KBM-7 (cell line): ENCODE measurements around the gene ISOC2.
"Not testable (repeated sequence)": the region's sequence is repeated elsewhere in the genome, so short reads cannot be mapped to it uniquely, and the experiment has no call there.

Experiments used
- DNase-seq: peaks from one replicate; pipeline ENCODE4 v3.0.0-alpha.2; 2015
- in situ Hi-C: fragments of 300-500 bp; cut with MboI; formaldehyde crosslinking; loops from 2 replicates; pipeline ENCODE4 v1.14.3; 2020; ENCODE audit warnings: low sequenced_read_pairs, low pct_unique_long_range_greater_than_20kb, mixed read lengths

The ISOC2 gene

DNA sequence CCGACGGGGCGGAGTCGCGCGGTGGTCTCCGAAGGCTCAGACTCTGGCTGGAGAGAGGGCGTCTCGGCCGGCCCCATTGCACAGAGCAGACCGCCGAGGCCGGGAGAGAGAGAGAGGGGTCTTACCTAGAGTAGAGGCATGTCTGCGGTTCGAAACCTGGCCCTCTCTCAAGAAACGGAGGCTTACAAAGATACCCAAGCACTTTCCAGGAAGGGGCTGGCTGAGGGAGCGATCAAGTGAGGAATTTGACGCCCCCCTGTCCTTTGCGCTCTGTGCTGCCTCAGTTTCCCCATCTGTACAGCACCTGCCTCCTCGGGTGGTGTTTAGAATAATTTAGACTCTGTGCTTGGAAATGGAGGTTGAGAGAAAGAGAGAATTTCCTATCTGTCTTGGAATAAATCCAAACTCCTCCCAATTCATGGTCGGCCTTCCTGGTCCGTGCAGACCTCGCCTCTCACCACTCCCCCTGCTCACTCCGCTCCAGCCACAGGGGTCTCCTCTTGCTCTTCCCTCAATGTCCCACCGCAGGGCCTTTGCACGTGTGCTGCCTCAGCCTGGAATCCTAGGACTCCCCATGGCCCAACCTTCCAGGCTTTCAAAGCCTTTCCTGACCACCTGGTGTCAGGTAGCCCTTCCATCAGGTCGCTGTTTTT lies 658 bp upstream of the ISOC2 start:
- in situ Hi-C loops = no loop called here
- no peak for DNase-seq

DNA sequence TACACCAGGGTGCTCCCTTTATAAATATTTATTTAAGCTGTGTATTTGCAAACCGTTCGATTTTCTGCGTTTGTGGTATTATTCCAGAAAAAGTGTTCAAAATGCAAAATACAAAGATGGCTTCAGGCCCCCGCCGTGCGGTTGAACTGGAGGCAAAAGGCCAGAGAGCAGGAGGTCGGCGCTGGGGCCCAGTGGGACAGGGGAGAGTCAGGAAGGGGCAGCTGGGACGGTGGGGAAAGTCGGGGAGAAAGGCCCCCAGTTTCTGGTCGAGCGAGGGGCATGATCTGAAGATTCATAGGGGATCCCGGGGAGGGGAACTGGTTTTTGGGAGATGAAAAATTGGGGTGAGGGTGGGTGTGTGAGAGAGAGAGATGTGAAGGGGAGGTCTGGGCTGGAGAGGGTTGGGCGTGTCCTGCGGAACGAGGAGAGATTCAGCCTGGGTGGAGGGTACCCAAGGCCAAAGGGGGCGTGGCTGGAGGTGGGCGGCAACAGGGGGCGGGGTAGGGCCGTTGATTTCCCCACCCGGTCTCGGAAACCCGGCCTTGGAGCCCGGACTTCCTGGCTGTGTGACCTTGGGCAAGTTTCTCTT lies 678 bp downstream of the ISOC2 start:
- in situ Hi-C loops = no loop called here
- peak; percentile 55 for DNase-seq

DNA sequence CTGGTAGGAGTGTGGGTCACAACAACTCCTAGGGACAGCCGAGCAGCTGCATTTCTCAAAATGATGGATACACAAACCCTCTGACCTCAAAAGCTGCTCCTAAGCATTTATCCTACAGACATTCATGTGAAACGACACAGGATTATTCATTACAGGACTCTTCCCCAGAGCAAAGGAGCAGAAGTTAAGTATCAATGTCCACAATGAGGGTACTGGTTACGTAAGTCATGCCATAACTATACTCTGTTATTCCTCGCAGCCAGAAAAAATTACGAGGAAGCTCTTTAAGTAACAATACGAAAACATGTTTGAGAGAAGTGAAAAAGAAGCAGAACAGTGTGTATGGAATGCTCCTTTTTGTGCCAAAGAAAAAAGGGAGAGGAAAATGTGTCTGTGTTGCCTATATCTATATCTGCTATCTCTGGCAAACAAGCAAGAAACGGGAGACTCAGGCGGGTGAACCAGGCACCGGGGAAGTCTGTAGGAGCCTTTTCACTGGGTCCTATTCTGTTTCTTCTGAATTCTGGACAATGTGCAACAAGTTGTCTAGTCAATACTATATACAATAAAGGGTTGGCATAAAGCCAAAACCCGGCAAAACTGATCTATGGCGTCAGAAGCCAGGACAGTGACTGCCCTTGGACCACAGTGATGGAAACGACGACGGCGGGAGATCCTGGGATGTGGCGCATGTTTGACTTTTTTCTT lies 1.3 kb downstream of the ISOC2 start:
- no peak for DNase-seq
- in situ Hi-C loops = no loop called here

DNA sequence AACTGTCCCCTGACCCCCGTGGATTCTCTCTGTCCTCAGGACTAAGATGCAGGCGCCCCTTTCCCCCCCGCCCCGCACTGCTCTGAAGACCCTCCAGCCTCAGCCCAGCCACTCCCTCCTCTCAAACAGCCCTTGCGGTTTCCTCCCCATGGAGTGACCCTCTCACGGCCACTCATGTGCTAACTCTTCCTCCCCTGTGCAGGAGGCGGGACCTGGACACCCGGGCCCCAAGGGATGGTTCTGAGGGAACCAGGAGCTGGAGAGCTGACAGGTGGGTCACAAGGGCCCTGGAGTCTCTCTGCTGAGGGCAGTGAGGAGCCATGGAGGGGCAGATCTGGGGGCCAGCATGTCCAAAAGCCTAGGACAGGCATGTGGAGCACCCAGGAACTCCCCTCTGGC lies 1.9 kb downstream of the ISOC2 start:
- in situ Hi-C loops = no loop called here
- no peak for DNase-seq

GRCh38 chr19:55457683-55458457 lies 3.6 kb downstream of the ISOC2 start:
- no peak for DNase-seq
- in situ Hi-C loops = no loop called here

DNA sequence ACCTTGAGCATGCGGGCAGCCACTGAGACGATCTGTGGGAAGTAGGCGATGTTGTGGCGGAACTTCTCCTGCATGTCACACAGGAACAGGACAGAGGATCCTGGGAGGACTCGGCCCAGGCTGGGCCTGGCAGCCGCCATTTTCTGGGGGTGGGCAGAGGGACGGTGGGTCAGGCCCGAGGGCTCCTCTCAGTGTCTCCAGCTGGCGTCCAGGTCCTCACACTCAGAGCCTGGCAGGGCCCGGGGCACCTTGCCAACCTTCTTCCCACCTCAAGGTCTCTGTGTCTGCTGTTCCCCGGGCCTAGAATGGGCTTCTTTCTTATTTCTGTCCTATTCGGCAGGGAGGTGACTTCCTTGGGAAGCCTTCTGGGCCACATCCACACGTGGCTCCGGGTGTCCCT lies 5.1 kb downstream of the ISOC2 start:
- DNase-seq = no peak
- in situ Hi-C loops = no loop called here

DNA sequence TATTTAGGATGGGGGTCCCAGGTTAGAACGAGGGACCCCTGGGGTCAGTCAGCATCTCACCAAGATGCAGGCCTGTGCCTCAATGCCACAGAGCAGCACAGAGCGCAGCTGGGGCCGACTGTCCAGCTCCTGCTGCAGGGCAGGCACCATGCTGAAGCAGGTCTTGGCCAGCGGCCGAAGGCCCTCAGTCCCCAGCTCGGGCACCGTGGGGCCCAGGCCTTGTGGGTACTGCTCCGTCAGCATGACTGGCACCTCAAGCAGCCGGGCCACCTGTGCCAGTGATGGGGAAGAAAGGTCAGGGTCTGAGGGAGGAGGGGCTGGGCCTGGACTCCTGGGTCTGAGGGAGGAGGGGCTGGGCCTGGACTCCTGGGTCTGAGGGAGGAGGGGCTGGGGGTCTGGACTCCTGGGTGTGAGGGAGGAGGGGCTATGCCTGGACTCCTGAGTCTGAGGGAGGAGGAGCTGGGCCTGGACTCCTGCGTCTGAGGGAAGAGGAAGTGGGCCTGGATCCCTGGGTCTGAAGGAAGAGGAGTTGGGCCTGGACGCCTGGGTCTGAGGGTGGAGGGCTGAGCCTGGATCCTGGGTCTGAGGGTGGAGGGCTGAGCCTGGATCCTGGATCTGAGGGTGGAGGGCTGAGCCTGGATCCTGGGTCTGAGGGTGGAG lies 5.7 kb downstream of the ISOC2 start:
- no peak for DNase-seq
- in situ Hi-C loops = no loop called here

GRCh38 chr19:55454787-55455243 lies 6.6 kb downstream of the ISOC2 start:
- DNase-seq = peak; percentile 65
- in situ Hi-C loops = no loop called here

DNA sequence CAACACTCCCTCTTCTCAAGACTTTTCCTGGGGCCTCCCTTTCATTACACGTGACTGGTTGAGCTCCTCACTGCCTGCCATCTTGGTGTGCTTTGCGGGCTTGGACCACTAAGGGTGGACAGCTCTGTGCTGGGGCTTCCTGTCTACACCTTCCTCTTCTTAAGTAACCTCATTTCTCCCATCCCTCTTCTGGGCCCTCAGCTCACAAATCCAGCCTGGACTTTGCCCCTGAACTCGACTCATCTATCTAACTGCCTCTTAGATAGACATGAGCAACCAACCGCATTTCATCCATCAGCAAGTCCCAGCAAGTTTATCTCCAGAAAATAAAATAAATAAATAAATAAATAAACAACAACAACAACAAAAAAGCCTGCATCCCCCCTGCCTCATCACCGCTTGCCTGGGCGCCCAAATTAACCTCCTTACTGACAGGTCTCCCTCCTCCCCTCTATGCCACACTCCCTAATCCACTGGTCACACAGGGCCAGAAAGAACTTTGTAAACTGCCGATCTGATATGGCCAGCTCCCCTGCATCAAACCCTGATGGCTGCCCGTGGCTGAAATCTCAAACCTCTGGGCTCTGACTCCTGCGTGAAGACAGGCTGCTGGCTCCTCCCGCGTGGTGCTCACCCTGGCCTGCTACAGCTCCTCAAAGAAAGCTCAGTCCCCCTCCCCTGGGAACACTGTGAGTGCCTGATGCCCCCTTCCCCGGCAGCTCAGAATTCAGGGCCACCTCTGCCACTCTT lies 7.8 kb downstream of the ISOC2 start:
- DNase-seq = no peak
- in situ Hi-C loops = no loop called here

DNA sequence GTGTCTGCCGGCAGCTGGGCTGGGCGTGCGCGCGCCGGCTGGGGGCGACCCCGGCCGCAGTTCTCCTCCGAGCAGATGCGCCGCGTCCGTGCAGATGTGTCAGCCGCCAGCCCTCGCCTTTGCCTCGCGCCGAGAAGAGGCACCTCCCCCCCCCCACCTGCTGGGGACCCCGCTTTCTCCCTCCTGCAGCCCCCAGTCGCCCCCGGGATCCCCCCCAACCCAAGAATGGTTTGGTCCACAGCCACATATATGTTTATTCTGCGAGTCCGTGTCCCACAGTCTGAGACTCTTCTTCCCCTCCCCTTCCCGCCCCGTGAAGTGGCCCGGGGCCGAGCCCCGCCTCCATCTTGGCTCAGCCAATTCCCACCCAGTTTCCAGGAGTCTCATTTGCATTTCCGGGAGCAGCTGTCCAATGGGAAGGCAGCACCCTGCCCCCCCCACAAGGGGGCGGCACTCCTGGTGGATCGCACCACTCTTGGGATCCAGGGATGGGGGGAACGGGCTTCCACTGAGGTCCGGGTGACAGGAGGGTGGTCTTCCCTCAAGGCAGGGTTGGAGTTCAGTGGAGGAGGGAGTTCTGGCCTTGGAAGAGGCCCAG lies 8.6 kb downstream of the ISOC2 start:
- in situ Hi-C loops = no loop called here
- peak; percentile 74 for DNase-seq

GRCh38 chr19:55451965-55452748 lies 9.3 kb downstream of the ISOC2 start:
- in situ Hi-C loops = no loop called here
- no peak for DNase-seq

DNA sequence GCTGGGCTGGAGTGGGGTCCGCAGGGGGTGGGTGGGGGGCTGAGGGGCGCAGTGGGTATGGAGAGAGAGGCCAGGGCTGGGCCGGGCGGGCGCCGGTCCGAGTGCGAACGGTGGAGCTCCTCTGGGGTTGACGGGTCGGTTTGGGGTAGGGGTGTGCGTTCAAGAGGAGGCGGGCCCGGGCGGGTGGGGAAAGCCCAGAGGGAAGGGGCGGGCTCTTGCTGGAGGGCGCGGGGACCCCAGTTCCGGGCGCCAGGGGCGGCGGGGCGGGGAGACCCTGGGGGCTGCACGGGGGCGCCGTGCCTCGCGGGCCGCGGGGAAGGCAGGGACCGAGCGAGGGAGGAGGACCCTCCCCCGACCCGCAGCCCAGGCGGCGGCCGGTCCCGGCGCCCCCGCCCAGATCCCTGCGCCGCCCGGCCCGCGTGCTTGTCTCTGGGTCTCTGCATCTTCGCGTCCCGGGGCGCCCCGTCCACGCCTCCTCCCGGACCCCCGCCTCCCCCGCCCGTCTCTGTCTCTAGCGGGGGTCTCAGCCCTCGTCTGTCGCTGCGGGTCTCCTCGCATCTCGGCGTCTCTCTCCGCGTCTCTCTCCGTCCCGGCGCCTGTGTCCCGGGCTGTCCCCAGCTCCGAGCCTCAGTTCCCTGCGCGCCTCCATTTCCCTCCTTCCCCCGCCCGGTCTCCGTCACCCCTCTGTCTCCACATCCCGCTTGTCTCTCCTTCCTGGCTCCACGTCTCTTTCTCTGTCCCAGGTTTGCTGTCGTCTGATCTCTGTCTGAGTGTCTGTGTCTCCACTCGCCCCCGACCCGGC lies 10.1 kb downstream of the ISOC2 start:
- no peak for DNase-seq

DNA sequence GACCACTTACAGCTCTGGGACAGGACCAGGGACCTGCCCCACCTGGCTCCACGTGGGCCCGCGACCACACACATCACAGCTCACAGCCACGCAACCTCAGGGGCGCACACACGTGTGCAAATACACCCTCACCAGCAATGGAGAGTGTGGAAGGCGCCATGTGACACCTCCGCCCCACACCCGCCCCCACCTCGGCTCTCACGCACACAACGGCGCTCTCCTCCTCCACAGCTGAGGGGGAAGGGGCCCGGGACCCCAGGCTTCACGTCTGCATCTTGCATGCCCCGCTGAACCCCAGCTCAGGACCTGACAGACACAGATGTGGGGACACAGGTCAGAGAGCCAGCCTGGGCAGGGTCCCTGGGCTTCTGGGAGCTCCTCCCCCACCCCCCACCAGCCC lies 12.0 kb downstream of the ISOC2 start:
- in situ Hi-C loops = no loop called here
- no peak for DNase-seq

More for the DNA sequence above, 10.1 kb downstream of the ISOC2 start:
- in situ Hi-C loops = no loop called here

GRCh38 chr19:55448175-55448490 lies 13.3 kb downstream of the ISOC2 start:
- DNase-seq, in situ Hi-C loops: not testable (repeated sequence)

DNA sequence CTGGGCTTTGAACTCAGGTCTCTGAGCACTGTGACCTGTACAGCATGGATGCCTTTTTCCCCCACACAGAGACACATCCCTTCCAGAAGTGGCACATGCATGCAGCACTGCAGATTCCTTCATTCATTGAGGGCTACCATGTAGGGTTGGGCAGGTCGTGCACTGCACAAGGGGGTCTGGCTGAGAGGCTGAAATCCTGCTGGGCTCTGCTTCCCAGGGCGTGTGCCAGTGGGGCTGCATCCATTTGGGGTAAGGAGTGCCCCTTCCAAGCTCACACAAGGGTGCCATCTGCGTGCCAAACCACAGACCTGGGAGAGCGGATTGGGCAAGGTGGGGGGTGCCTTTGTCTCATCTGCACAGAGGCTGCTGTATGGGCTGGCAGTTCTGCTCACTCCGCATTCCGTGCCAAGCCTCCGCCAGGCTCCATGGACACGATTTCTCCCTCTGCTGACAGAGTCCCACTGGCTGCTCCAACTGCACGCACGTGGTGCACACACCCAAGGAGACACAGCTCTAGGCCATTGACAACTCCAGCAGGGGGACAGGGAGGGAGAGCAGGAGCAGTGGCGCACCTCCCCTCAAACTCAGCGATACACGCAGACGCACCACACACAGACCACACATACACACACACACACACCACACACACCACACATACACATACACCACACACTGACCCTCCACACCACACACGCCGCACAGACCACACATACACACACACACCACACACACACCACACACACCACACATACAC lies 13.8 kb downstream of the ISOC2 start:
- peak; percentile 58 for DNase-seq
- in situ Hi-C loops = no loop called here

DNA sequence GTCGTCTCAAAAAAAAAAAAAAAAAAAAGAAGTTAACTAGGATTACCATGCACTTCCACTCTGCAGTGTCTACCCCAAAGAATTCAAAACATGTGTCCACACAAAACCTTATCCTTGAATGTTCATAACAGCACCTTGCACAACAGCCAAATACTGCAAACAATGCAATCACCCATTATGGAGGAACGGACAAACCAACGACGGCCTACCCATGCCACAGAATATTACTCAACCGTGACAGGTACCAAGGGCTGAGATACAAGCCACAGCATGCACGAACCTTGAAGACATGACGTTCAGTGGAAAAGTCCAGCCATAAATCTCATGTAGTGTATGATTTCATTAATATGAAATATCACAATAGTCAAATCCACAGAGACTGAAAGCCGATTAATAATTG lies 15.4 kb downstream of the ISOC2 start:
- no peak for DNase-seq
- in situ Hi-C loops = no loop called here
